AG09319 (cell line): Measurements from ENCODE around the gene MBD4.
"Not testable (repeated sequence)": the region's sequence is repeated elsewhere in the genome, so short reads cannot be mapped to it uniquely, and the experiment has no call there.

Experiments
- DNase-seq: peaks from one replicate; pipeline ENCODE4 v3.0.0-alpha.2; 2010; ENCODE audit warnings: low read depth; ENCODE audit errors: extremely low read depth
- CTCF ChIP-seq: IDR thresholded peaks from 2 replicates; pipeline ENCODE4 v1.5.1; 2011; ENCODE audit warnings: low read depth, mild to moderate bottlenecking, inconsistent platforms, low read length, moderate library complexity

The MBD4 gene

DNA sequence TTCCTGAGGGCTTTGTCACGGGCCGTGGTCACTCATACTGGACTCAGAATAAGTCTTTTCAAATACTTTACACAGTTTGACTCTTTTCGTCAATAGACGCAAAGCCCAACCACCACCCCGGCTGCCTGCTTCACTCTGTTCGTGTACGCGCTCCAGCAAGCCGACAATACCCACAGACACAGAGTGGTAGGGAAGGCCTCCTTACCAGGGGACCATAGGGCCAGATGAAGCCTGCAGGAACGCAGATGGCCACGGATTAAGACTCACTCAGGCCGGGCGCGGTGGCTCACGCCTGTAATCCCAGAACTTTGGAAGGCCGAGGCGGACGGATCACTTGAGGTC is 41.0 kb downstream of the MBD4 start:
- TF ChIP-seq CTCF, result no peak
- DNase-seq, result no peak

- DNase-seq, result not testable (repeated sequence)
Measured at GRCh38 chr3:129393760-129394564, 45.8 kb downstream of the MBD4 start.

DNA sequence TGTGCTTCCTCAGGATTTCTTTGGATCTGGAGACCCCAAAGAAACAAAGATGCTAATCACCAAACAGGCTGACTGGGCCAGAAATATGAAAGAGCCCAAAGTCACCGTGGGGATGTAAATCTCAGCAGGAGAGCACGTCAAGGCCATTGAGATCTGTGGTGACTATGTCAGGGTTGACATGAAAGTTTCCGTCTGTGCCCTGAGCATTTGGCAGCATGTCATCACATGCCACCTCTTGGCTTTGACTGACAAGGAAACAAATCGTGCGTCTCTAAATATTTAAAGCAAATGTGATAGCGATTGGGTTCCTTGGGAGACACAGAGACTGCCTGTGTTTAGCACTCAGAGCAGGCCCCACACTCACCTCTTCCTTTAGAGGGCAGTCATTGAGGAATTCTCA is 46.5 kb downstream of the MBD4 start:
- TF ChIP-seq CTCF, result no peak
- DNase-seq, result no peak

GRCh38 chr3:129392106-129392887 is 47.5 kb downstream of the MBD4 start:
- DNase-seq, result not testable (repeated sequence)

- DNase-seq, result not testable (repeated sequence)
Measured at GRCh38 chr3:129391583-129391982, 48.2 kb downstream of the MBD4 start.

GRCh38 chr3:129389572-129389937 is 50.2 kb downstream of the MBD4 start:
- no peak for TF ChIP-seq CTCF
- DNase-seq, result no peak

DNA sequence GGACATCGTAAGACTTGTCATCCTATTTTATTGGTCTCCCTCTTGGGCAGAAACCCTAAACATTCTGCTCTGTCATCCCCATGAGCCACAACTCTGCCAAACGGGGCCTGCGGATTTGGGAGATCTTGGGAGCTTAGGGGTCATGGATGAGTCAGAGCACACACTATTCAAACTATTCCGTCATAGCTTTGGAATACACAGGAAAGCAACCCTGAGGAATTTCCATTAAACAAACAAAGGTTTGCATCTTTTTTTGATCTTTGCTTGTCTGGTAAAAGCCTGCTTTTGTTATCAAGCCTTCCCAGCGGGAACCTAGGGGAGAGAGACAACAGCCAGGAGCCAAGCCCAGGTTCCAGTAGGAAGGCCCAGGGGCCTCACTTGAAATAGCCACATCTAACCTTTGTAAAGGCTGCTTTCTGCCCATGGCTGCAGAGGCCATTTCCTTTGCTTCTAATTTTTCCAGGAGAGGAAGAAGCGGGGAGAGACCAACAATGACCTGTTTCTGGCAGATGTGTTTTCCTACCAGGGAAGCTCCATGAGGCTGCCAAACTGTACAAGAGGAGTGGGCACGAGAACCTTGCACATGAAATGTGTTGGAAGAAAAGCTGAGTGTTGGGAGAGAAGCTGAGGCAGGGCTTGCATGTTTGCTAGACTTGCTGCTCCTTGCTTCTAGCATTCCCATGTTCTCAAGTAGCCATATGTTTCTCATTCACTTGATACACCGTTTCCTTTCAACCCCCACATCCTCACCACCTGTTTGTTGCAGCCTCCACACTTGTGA is 50.8 kb downstream of the MBD4 start:
- peak; percentile 20 for DNase-seq

DNA sequence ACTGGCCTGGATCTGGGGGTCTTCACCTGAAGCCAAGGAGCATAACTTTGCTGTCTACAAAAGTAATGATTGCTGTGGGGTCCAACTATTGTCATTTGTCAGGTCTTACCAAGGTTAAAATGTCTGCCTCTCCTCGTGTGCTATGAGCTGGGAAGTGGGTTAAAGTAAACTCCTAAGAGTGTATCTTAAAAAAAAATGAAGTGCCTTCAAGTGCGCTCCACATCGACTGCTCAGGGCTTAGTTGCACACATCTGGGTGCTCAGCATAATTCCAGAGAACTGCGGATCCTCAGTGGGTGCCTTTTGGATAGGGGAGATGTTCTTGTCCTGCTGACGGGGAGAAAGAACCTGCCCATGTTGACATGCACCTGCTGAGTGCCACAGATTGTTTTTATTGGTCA is 52.3 kb downstream of the MBD4 start:
- TF ChIP-seq CTCF, result no peak
- no peak for DNase-seq

- DNase-seq, result no peak
- no peak for TF ChIP-seq CTCF
Measured at GRCh38 chr3:129386984-129387383, 52.8 kb downstream of the MBD4 start.

- not testable (repeated sequence) for DNase-seq
Measured at GRCh38 chr3:129385507-129385906, 54.2 kb downstream of the MBD4 start.
